H1 (cell line): ENCODE data around the gene VIPR2. TPM values are rescaled to one million over a fixed set of nuclear protein-coding genes. Genes with fewer than 3 reads are reported as not detected.

ENCODE experiments used
- BCL11A ChIP-seq, 2 experiments: IDR thresholded peaks; one replicate each; pipeline ENCODE4 v1.6.1; 2011; ENCODE audit warnings: low read depth in 2 of 2, low read length in 2 of 2, mild to moderate bottlenecking in 2 of 2
- JUND ChIP-seq: IDR thresholded peaks from 2 replicates; pipeline ENCODE4 v1.6.1; 2011; ENCODE audit warnings: mild to moderate bottlenecking, improper control_type of control experiment, low read length
- MAX ChIP-seq: IDR thresholded peaks from 2 replicates; pipeline ENCODE4 v1.6.1; 2012; ENCODE audit warnings: inconsistent platforms
- NANOG ChIP-seq: IDR thresholded peaks from 2 replicates; pipeline ENCODE4 v1.6.1; 2011; ENCODE audit warnings: low read length, low read depth, mild to moderate bottlenecking, inconsistent platforms; ENCODE audit not compliant: insufficient read depth, poor library complexity, severe bottlenecking
- RBBP5 ChIP-seq: IDR thresholded peaks from 2 replicates; pipeline ENCODE4 v1.7.1; 2012; ENCODE audit warnings: low read depth, mild to moderate bottlenecking, inconsistent platforms, low read length, moderate library complexity, borderline replicate concordance
- polyA plus RNA-seq, 7 experiments: library from polyadenylated mRNA; depleted of rRNA in 3 of 7; stranded (reverse) in 5 of 7; unstranded in 2 of 7; fragments of >200 nt in 5 of 7; fragments of 200-250 nt in 2 of 7; gene quantifications; 1 replicate in 5 of 7; 2 replicates in 1 of 7; 4 replicates in 1 of 7; pipeline versions ENCODE4 v1.2.1 to v1.2.3, GENCODE V29; 2011 to 2013; ENCODE audit warnings: missing spikeins in 2 of 7, mixed read lengths in 2 of 7
- total RNA-seq: library from RNA; stranded (reverse); fragmentation: NEBNext Ultra II Directional; extraction: Animal tissue kit (Norgen Biotek cat#: 25700); gene quantifications from 2 replicates; pipeline ENCODE4 v1.2.1, GENCODE V29; 2021

Gene VIPR2
- total and polyA plus RNA-seq, 2 of the 8 experiments (the other 6 are each of a cell fraction or from before 2014, with no cell fraction given), result 2.4 to 6.3 TPM

- TF ChIP-seq NANOG, result no peak
- TF ChIP-seq MAX, result no peak
- no peak for TF ChIP-seq JUND
- TF ChIP-seq RBBP5, result no peak
- TF ChIP-seq BCL11A (IDR thresholded peaks at IDR 0.05; ENCODE audit: low read depth in 2 of 2, low read length in 2 of 2), result no peak
Observed at GRCh38 chr7:159136846-159137245, 7.8 kb downstream of the VIPR2 start (continued).
